ENCODE data around the gene TAS1R3.
A peak's percentile ranks its signal among the peaks of the same experiment; 100 is the strongest.

TAS1R3 gene

GRCh38 chr1:1324084-1324523 is 7.0 kb upstream of the TAS1R3 start:
- no peak for DNase-seq (ENCODE audit: low spot score)

GRCh38 chr1:1324524-1325287 is 6.4 kb upstream of the TAS1R3 start, which contains the start of the genes CPTP and INTS11:
TSS of gene CPTP (plus strand) at chr1:1324802. CDS start at chr1:1326911, 2,109 bp downstream.
TSS of gene INTS11 (minus strand) at chr1:1324660. CDS start at chr1:1324608, 52 bp downstream.
- peak; percentile 96 for DNase-seq (ENCODE audit: low spot score)

- no peak for DNase-seq (ENCODE audit: low spot score)
Measured at GRCh38 chr1:1325288-1326074, 5.6 kb upstream of the TAS1R3 start.

GRCh38 chr1:1326075-1326605 is 4.9 kb upstream of the TAS1R3 start:
- DNase-seq (ENCODE audit: low spot score) = no peak

GRCh38 chr1:1327291-1327690 is 3.8 kb upstream of the TAS1R3 start:
- DNase-seq (ENCODE audit: low spot score) = no peak

GRCh38 chr1:1328254-1328653 is 2.8 kb upstream of the TAS1R3 start:
- no peak for DNase-seq (ENCODE audit: low spot score)

GRCh38 chr1:1329304-1330210 is 1.5 kb upstream of the TAS1R3 start:
- DNase-seq (ENCODE audit: low spot score) = no peak

- DNase-seq (ENCODE audit: low spot score) = no peak
Measured at GRCh38 chr1:1330366-1331067, 563 bp upstream of the TAS1R3 start.

- no peak for DNase-seq (ENCODE audit: low spot score)
Measured at GRCh38 chr1:1332031-1332755, 1.1 kb downstream of the TAS1R3 start.

GRCh38 chr1:1332774-1333480 is 1.8 kb downstream of the TAS1R3 start:
- DNase-seq (ENCODE audit: low spot score) = no peak

GRCh38 chr1:1333551-1334241 is 2.6 kb downstream of the TAS1R3 start:
- DNase-seq (ENCODE audit: low spot score) = no peak

- no peak for DNase-seq (ENCODE audit: low spot score)
Measured at GRCh38 chr1:1334835-1335234, 3.8 kb downstream of the TAS1R3 start.

GRCh38 chr1:1335283-1335682 is 4.2 kb downstream of the TAS1R3 start:
- no peak for DNase-seq (ENCODE audit: low spot score)

- DNase-seq (ENCODE audit: low spot score) = no peak
Measured at GRCh38 chr1:1335792-1336248, 4.7 kb downstream of the TAS1R3 start.

- no peak for DNase-seq (ENCODE audit: low spot score)
Measured at GRCh38 chr1:1336446-1336845, 5.4 kb downstream of the TAS1R3 start.

- no peak for DNase-seq (ENCODE audit: low spot score)
Measured at GRCh38 chr1:1336931-1337792, 6.1 kb downstream of the TAS1R3 start.

GRCh38 chr1:1337793-1338147 is 6.7 kb downstream of the TAS1R3 start:
- peak; percentile 70 for DNase-seq (ENCODE audit: low spot score)

- DNase-seq (ENCODE audit: low spot score) = no peak
Measured at GRCh38 chr1:1338278-1338677, 7.2 kb downstream of the TAS1R3 start.

All from HuH-7.5 (cell line).